IMR-90 (cell line): ENCODE results near the gene PAPSS2.

Experiments
- BHLHE40 ChIP-seq: fragments of 150-350 bp; IDR thresholded peaks from 2 replicates; pipeline ENCODE4 v1.6.1; 2016; ENCODE audit warnings: mild to moderate bottlenecking, low read depth, low read length
- MAFK ChIP-seq: IDR thresholded peaks from 2 replicates; pipeline ENCODE4 v1.6.1; 2012; ENCODE audit warnings: low read depth, low read length, improper control_type of control experiment
- POLR2A ChIP-seq: IDR thresholded peaks from 2 replicates; pipeline ENCODE4 v1.6.1; 2012; ENCODE audit warnings: mild to moderate bottlenecking, low read depth, low read length
- RAD21 ChIP-seq: IDR thresholded peaks from 2 replicates; pipeline ENCODE4 v1.6.1; 2012; ENCODE audit warnings: low read length, improper control_type of control experiment
- TF ChIP-seq, protein P1 (sequence below): conservative IDR thresholded peaks from 2 replicates; pipeline ENCODE4 v1.5.1; 2012; ENCODE audit warnings: mild to moderate bottlenecking, low read depth, low read length, improper control_type of control experiment

DNA sequence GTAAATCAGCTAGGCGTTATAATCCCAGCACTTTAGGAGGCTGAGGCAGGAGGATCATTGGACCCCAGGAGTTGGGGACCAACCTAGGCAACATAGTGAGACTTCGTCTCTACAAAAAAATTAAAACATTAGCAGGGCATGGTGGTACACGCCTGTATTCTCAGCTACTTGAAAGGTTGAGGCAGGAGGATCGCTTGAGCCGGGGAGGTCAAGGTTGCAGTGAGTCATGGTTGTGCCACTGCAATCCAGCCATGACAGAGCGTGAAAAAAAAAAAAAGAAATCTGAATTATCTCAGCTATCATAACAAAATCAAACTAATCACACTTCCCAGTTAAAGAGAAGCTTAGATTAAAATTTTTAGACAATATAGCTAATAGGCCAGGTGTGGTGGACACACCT is 123.0 kb downstream of the PAPSS2 start:
- TF ChIP-seq, protein P1, sequence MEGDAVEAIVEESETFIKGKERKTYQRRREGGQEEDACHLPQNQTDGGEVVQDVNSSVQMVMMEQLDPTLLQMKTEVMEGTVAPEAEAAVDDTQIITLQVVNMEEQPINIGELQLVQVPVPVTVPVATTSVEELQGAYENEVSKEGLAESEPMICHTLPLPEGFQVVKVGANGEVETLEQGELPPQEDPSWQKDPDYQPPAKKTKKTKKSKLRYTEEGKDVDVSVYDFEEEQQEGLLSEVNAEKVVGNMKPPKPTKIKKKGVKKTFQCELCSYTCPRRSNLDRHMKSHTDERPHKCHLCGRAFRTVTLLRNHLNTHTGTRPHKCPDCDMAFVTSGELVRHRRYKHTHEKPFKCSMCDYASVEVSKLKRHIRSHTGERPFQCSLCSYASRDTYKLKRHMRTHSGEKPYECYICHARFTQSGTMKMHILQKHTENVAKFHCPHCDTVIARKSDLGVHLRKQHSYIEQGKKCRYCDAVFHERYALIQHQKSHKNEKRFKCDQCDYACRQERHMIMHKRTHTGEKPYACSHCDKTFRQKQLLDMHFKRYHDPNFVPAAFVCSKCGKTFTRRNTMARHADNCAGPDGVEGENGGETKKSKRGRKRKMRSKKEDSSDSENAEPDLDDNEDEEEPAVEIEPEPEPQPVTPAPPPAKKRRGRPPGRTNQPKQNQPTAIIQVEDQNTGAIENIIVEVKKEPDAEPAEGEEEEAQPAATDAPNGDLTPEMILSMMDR: no peak
- TF ChIP-seq MAFK (no peak), RAD21 (no peak), BHLHE40 (no peak), POLR2A (no peak)
